Epidermal melanocyte (primary cell): ENCODE data around the gene HS3ST3B1.

Experiments used
- DNase-seq: peaks from one replicate; pipeline ENCODE4 v3.0.0; 2011; ENCODE audit warnings: low spot score; ENCODE audit not compliant: insufficient read length

The HS3ST3B1 gene

DNA sequence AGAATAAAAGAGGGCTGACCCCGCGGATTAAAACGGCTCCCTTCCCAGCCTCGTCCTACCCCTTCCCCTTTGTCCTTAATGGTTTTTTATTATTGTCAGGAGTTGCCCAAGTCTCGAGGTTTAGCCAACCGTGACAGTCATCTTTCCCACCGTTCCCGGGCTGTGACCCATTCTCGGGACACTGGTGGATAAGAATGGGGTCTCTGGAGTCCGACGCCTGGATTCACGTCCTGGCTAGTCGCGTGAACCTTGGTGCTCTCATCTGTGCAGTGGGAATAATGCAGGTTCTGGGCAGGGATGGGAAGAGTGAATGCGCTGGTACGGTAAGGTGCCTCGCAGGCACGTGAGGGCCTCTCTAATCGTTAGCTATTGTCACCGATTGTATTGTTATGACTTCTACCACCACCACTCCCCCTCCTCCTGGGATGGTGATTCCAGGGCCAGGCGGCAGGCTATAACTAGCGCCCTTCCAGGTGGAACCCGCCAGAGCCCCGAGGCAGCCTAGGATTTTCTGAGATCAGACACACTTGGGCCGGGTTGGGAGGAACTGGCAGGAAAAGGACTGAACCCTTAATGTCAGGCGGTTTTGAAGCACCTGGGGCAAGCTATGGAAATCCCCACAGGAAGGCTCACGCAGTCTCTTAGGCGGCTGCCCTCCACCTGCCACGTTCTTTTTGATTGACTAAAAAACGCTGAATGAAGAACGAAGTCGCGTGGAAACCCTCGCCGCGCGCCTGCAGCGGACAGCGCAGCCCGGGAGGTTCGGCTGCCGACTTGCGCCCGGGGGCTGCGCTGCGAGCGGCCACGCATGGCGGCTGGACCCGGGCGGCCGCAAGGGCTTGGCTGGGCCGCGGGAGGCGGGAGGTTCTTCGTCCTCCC lies 2.7 kb downstream of the HS3ST3B1 start:
- DNase-seq = no peak

DNA sequence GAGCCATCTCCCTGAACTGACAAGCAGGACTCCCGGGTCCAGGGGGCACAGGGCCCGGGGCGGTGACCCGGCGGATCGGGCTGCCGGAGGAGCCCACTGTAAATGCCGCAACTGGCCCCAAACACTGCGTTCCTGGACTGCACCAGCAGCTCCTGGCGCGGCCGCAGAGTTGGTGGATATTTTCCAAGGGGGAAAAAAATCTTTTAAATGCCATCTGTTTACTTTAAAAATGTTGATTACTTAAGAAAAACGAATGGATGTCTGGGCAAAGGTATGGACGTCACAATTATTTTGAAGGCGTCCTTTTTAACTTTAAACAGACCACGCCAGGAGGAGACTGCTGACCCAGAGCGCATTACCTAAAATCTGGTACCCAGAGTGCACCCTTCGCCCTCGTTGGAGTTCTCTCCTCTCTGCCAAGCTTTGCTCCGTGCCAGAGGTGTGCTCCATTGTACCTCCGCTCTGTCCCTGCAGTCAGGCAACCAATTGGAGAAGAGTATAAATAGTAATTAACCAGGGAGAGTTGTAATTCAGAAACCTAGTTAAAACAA lies 3.4 kb downstream of the HS3ST3B1 start:
- DNase-seq = no peak

DNA sequence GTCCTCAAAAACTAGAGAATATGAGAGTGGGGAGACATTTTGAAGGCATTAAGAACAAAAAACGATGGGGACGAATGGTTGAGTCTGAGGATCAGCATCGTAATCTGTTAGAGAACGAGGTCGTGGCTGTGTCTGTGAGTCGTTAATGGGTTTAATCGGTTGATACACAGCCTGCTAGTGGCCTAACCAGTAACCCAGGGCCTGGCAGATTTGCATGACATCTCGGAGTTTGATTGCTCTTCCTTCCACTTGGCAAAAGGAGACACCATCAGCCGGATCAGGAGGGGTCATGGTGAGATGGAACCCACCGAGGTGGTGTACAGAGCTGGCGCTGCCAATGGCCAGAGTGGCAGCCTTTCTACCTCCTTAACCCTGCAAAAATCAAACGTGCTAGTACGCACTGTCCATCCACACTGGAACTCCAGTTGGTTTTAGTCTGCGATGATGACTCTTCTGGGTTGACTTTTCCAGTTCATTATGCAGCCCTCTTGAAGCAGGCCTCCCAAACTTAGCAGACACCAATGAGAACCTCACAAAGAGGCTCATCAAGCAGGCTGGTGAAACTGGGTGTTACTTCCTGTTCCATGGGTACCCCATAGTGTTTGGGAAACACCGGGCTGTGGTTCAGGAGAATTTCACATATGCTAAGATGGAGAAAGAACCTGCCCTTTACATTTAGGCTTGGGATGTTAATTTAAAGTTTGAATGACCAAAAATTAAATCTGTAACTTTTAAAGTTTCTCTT lies 4.1 kb downstream of the HS3ST3B1 start:
- DNase-seq = no peak

GRCh38 chr17:14305785-14306496 lies 5.1 kb downstream of the HS3ST3B1 start:
- DNase-seq = no peak

GRCh38 chr17:14306596-14306995 lies 5.7 kb downstream of the HS3ST3B1 start:
- no peak for DNase-seq

- no peak for DNase-seq
Measured at GRCh38 chr17:14307560-14308024, 6.7 kb downstream of the HS3ST3B1 start.

DNA sequence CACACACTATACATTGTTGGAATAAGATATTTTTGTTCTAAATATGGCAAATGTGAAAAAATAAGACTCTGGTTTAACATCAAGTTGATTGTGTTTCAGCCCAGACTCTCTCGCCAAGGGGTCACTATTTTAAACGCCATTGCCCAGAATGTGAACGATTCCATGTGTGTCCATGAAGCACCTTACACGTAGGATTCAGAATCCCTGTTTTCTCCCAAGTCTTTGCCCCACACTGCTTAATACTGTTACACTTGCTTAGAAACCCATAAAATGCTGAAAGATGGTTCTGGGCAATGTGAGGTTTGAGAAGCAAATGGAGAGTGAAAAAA lies 7.7 kb downstream of the HS3ST3B1 start:
- DNase-seq = no peak

GRCh38 chr17:14308965-14309879 lies 8.3 kb downstream of the HS3ST3B1 start:
- peak; percentile 80 for DNase-seq

DNA sequence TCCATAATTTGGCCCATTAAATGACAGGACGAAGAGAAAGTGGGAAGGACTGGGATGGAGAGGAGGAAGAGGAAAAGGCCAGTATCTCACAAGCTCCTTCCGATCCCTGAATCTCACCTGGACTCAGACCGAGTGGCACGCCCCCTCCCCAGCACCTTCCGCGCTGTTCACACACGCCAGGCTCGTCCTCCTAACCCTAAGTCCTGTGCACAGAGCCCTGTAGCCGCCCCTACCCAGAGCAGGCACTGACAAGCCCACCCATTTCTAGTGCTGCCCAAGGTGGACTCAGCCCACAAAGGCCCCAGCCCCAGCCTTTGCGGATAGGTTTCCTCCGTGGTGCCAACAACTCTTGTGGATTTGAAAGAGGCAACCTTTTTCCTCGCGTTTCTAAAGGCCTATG lies 9.2 kb downstream of the HS3ST3B1 start:
- DNase-seq = no peak

DNA sequence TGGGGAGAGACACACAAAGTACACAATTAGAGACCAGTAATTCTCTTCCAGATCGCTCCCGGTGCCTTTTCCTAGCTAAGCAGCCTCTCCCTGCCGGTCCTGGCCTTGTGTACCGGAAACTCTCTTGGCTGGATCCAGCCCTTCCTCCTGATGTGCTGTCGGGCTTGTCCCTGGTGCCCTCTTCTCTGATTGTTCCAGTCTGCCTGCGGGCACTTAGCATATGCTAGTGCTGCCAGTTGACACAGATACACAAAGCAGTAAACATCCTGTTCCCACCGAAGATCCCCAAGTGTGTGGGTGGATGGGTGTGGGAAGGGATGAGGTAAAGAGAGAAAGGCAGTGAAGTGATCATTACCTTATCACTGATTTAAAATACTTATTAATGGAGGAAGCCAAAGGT lies 9.7 kb downstream of the HS3ST3B1 start:
- no peak for DNase-seq

DNA sequence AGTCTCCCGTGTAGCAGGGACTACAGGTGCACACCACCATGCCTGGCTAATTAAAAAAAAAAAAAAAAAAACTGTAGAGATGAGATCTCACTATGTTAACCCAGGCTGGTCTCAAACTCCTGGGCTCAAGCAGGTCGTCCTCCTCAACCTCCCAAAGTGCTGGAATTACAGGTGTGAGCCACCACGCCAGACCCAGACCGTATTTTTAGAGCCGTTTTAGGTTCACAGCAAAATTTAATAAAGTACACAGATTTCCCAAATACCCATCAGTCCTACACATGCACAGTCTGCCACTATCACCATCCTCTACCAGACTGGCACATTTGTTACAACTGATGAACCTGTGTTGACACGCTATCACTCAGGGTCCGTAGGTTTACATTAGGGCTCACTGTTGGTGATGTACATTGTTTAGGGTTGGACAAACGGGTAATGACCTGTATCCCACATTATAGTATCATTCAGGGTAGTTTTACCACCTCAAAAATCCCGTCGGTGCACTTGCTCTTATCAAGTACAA lies 10.4 kb downstream of the HS3ST3B1 start:
- no peak for DNase-seq

- no peak for DNase-seq
Measured at GRCh38 chr17:14311981-14312380, 11.1 kb downstream of the HS3ST3B1 start.

DNA sequence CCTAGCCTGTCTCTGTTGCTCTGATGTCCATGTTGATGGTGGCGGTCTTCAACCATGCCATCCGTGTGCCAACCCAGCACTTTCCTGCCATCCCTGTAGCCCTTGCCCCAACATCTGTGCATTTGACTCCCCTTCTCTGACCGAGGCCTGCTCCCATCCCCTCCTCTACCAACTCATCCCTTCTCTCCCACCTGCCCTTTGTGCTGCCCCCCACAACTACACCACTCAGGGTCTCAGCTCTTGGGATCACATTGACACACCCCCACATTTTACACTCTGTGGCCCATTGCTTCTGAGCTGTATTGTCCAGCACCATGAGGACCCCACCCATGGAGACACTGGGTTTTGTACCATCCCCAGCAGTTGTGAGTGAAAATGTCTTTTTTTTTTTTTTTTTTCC lies 11.6 kb downstream of the HS3ST3B1 start:
- DNase-seq = no peak

DNA sequence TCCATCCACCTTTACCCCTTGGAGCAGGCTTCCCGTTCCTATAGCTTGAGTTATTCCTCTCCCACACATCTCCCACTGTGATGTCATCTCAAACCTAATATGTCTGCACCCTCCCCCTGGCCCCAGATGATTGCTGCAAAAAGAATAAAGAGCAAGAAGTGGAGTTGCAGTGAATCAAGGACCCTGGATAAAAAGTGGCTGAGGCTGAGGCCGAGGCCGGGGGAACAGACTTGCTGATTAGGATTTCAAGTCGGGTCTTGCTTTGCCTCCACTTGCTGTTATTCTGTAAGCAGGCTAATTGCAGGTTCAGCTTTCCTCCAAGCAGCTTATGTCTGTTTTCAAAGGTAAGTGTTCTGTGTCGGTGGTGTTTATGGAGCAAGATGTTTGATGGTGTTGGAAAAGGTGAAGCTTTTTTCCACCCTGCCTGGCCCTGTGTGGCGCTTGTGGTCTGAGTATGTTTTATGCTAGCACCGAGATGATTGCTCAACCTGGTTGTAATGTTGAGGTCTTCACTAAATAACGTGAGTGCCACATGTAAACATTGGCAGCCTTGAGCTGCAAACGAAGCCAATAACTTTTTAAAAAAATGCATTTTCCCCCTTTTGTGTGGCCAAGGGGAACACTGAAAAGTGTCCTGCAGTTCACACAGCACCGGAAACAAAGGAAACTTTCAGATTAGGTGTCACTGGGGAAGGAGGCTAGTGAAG lies 15.4 kb downstream of the HS3ST3B1 start:
- DNase-seq = no peak

- no peak for DNase-seq
Measured at GRCh38 chr17:14317383-14317782, 16.5 kb downstream of the HS3ST3B1 start.

- no peak for DNase-seq
Measured at GRCh38 chr17:14318109-14318917, 17.4 kb downstream of the HS3ST3B1 start.

- no peak for DNase-seq
Measured at GRCh38 chr17:14318918-14319205, 18.0 kb downstream of the HS3ST3B1 start.

DNA sequence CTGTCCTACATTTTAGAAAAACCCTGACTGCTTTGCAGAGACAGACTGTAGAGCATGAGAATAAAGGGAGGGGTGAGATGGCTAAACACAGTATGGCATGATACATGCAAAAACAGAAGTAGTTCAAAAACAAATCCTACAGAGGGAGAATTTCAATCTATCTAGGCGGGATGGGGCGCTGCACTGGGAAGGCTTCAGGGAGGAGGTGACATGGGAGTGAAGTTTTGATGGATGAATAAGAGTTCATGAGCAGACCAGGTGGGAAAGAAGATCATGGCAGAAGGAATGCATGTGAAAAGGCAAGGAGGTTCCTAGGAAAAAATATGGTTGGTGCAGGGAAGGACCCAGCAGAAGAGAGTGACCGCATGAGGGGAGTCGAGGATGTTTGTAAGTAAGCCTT lies 19.2 kb downstream of the HS3ST3B1 start:
- DNase-seq = no peak
